GM19238 (cell line): Measurements from ENCODE around the gene MT1HL1.

Source experiments
- DNase-seq: peaks from one replicate; pipeline ENCODE4 v3.0.0; 2011; ENCODE audit warnings: low spot score; ENCODE audit not compliant: insufficient read length

The MT1HL1 gene

GRCh38 chr1:237004116-237004515 is at the start of gene MT1HL1:
Gene MT1HL1 (minus strand): TSS chr1:237004441. CDS start chr1:237004372, 69 bp downstream.
- no peak for DNase-seq

DNA sequence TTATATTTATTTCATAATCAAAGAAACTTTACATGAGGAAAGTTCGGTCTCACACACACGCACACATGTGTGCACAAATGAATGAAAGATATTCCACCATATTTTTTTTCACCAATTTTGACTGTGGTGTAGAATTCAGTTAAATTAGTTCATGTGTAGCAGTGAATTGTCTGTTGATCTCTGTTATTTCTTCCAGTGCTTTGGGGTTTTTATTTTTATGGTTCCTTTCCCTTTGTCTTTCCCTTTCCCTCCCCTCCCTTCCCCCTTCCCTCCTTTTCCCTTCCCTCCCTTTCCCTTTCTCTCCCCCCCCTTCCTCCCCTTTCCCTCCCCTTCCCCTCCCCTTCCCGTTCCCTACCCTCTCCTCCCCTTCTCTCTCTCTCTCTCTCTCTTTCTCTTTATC is 46.7 kb upstream of the MT1HL1 start:
- no peak for DNase-seq

GRCh38 chr1:237050185-237050584 is 45.9 kb upstream of the MT1HL1 start:
- DNase-seq = no peak

DNA sequence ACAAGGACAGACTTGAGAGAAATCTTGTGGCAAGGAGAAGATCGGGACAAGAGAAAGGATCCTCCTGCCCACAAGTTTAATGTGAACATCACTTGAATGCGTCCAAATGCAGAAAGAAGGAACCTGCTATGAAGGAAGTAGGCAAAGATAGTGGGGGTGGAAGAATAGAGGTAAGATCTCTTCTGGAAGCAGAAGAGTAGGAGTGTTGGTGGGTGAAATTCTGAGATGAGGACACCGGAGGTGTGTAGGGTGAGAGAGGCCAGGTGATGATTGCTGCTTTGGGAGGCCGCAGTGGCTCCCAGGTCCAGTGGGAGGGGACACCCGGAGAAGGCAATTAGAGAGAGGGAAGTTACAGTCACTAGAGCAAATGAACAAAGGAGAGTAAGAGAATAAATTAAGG is 44.6 kb upstream of the MT1HL1 start:
- no peak for DNase-seq

DNA sequence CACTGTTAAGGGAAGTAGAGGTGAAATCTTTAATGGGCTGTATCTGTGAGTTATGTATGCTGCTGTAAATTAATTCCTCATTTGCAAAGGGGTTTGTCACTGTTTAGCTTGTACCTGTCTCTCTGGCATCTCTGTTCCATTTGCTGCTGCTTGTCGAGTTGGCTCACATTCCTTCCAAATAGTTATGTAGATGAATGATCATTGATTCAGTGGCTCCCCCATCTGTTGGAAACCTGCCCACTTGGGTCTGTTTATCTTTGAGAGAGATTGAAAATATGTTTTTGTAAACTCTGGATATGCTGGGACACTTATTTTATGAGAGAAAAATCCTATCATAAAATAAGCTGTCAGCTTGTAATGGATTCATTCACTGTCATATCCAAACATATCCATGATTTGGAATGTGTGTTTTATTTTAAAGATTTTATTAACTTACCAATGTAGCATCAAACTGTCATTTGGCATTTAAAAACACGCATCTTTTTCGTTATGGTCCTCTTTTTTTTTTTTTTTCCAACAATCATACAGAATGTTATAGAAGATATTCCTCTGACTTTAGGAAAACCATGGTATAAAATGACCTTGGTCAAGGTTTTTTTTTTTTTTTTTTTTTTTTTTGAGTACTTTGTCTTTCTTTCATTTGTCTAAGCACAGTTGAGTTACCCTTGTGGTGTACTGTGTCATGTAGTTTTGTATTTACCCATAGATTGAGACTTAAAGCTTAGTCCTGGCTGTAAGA is 41.2 kb upstream of the MT1HL1 start:
- no peak for DNase-seq

DNA sequence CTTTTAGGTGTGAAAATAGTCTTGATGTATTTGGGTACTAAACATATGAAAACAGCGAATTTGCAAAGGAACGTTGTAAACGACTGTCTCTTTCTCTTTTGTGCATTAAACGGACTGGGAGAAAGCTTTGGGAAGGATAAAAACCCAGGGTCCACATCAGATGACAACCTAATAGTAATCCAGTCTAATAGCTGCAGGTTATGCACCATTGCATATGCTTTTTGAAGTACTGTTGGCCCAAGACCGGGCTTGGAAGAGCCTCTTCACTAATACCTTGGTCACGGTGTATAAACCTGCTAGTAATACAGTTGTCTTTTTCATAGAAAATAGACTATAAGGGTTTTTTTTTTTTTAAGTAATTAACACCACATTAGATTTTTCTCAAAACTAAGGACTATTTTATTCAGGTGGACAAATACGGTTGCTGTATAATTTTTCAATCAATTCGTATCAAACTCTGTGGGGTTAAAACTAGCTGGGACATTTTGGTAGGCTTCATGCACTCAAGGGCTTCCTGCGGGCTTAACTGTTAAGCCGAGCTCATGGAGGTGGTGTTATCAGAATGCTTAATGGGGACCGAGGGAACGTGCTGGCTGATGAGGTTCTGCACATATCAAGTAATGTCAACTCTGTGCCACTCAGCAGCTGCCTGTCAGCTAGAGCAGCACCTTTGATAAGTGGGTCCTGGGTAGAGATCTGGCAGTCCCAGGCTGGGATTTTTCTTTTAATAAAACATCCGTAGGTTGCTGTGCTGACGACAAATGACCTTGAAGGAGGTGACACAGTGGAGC is 39.8 kb upstream of the MT1HL1 start:
- no peak for DNase-seq

DNA sequence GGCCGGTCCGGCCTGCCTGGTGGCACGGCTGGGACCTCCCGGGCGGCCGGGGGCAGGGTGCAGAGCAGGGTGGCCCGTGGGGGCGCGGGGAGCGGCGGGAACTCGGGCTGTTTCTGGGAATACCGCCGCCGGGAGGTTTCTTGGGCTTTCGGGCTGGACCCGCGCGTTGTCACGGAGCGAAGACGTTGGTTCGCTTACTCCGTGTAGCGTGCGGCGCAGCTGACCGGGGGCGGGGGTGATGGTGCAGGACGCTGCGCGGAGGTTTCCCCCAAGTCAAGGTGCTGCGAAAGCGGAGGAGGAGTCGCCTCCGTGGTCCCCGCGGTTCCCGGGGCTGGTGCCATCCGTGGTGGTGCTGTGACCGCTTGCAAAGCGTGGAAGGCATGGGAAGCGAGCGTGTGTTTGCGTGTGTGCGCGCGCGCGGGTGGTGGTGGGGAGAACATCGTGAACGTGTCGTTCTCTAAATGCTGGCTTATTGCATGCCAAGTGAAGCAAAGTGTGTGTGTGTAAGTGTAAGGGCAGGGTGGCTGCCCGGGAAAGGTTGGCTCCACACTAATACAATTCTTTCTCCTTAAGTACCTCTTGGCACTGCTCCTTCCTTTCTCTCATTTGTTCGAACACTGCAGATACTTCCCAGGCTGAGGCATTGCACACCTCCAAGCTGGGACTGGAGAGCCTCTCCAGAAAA is 38.8 kb upstream of the MT1HL1 start:
- DNase-seq = no peak

GRCh38 chr1:237042526-237042891 is 38.3 kb upstream of the MT1HL1 start:
- no peak for DNase-seq

GRCh38 chr1:237041795-237042525 is 37.7 kb upstream of the MT1HL1 start, which contains the start of gene RYR2:
Gene RYR2 (plus strand): TSS chr1:237042184. CDS start chr1:237042522, 338 bp downstream.
- no peak for DNase-seq

DNA sequence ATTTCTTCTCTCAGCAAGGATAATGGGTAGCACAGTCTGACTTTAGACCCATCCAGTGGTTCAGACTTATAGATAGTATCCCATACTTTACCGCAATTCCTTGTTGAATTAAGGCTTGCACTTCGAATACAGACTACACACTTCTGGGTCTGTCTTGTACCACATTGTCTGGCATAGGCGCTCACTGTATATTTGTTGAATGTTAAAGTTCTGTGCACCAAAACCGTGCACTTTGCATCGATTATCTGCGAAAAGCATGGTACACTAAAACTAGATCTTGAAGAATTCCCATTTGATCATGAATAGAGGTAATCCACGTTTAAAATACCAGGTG is 37.2 kb upstream of the MT1HL1 start:
- no peak for DNase-seq

DNA sequence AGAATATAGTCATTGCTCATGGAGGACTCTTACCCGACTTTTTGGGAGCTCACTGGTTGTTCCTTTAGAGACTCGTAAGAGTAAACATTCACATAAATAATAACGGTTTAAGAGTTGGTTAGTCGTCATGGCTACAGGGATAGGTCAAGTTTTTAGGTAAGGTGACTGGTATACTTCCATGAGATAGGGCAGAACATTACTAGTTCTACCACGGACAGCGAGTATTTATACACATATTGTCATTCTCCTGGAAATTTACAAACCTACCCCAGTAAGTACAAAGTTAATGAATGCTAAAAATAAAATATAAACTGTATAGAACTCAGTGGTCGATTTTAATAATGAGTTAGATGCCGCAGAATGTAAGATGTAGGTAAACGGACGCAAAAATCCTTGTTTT is 36.6 kb upstream of the MT1HL1 start:
- no peak for DNase-seq

GRCh38 chr1:237038211-237038610 is 34.0 kb upstream of the MT1HL1 start:
- no peak for DNase-seq

DNA sequence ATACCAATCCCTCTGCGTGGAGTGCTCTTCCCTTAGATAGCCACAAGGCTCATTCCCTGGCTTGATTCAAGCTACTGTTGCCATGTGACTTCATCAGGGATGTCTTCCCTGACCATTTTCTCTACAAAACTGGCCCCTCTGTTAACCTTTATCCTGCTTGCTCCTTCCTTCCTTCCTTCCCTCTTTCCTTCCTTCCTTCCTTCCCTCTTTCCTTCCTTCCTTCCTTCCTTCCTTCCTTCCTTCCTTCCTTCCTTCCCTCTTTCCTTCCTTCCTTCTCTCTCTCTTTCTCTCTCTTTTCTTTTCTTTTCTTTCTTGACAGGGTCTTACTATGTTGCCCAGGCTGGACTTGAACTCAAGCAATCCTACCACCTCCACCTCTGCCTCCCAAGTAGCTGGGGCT is 31.5 kb upstream of the MT1HL1 start:
- no peak for DNase-seq

- no peak for DNase-seq
These were observed 29.6 kb upstream of the MT1HL1 start for GRCh38 chr1:237033804-237034203.

DNA sequence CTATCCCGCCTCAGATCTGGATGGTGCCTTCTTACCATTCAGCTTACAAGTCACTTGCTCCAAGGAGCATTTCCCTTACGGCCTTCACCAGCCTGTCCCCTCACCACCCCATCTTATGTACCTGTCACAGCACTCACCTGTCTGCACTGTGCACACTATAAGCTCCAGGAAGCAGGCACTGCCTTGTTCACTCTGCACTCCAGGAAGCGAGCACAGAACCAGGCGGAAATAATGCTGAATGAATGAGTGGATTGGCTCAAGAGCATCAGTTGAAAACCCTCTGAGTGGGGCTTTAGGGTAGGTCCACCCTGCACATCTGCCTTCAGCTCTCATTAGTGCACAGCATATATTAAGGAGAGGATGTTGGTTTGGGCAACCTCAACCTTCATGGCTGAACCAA is 28.8 kb upstream of the MT1HL1 start:
- DNase-seq = no peak

GRCh38 chr1:237032029-237032428 is 27.8 kb upstream of the MT1HL1 start:
- DNase-seq = no peak

DNA sequence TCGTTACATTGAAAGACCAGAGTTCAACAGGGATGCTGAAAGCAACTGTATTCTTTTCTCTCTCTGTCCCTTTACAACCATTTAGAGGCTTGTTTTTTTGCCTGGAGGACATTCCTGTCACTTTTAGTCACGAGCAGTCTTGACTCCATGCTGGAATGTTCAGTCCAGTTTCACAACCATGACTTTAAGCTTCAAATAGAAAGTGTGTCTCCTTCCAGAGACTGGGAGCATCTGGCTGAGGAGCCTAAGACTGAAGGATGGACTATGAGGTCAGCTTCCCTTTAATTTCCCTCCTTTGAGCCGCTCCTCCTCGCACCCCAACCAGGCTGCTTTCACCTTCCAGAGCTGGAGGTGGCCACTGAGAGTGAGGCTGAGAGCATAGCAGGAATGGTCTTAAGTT is 27.2 kb upstream of the MT1HL1 start:
- no peak for DNase-seq

GRCh38 chr1:237029850-237030535 is 25.8 kb upstream of the MT1HL1 start:
- DNase-seq = no peak

GRCh38 chr1:237029240-237029639 is 25.0 kb upstream of the MT1HL1 start:
- DNase-seq = no peak

DNA sequence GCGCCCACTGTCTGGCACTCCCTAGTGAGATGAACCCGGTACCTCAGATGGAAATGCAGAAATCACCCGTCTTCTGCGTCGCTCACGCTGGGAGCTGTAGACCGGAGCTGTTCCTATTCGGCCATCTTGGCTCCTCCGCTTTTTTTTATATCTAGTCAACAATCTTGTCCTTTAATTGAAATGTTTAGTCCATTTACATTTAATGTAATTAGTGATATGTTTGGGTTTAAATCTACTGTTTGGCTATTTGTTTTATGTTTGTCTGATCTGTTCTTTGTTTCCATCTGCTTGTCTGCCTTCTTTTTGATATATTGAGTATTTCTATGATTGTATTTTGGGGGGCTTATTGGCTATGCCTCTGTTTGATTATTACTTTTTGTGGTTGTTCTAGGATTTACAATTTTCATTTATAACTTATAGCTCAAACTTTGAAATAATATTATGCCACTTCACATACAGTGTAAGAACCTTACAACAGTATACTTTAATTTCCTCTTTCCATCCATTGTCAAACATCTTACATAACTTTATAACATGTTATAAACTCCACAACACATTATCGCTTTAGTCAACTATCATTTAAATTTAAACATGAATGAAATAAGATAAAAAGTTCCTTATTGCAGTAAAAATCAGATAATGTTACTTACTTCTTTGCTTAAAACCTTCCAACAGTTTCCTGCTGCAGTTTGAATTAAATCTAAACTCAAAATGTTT is 21.3 kb upstream of the MT1HL1 start:
- no peak for DNase-seq
